Measurements from ENCODE around the gene CWC27.

CWC27 gene

GRCh38 chr5:64854855-64855254 is 86.1 kb downstream of the CWC27 start:
- no peaks in the 10 kb centered on the region for H3K36me3 ChIP-seq (ENCODE audit: control insufficient read depth in 5 of 5, insufficient read depth in 5 of 5, low read length in 5 of 5)
- no peaks in the 10 kb centered on the region for H3K4me1 ChIP-seq (ENCODE audit: control insufficient read depth in 5 of 5, insufficient read depth in 5 of 5, low read length in 5 of 5)

GRCh38 chr5:64859881-64860280 is 91.2 kb downstream of the CWC27 start:
- no peaks in the 10 kb centered on the region for H3K27me3 ChIP-seq (ENCODE audit: control insufficient read depth in 5 of 5, insufficient read depth in 4 of 5, low read length in 5 of 5)
- no peak overlapping the region for H3K27ac ChIP-seq (ENCODE audit: low read depth, low read length)
- H3K9me3 ChIP-seq (ENCODE audit: control insufficient read depth in 5 of 5, low read length in 5 of 5), result no peaks in the 10 kb centered on the region
- no peak overlapping the region for H3K9ac ChIP-seq (ENCODE audit: low read length in 5 of 5)
- H3K4me1 ChIP-seq (ENCODE audit: control insufficient read depth in 5 of 5, insufficient read depth in 5 of 5, low read length in 5 of 5), result no peaks in the 10 kb centered on the region
- no peak overlapping the region for H3K4me3 ChIP-seq (ENCODE audit: low read depth in 1 of 5, low read length in 5 of 5)
- H3K36me3 ChIP-seq (ENCODE audit: control insufficient read depth in 5 of 5, insufficient read depth in 5 of 5, low read length in 5 of 5), result no peaks in the 10 kb centered on the region

More at GRCh38 chr5:64854855-64855254, 86.1 kb downstream of the CWC27 start:
- no peaks in the 10 kb centered on the region for H3K27me3 ChIP-seq (ENCODE audit: control insufficient read depth in 5 of 5, insufficient read depth in 4 of 5, low read length in 5 of 5)
- H3K9ac ChIP-seq (ENCODE audit: low read length in 5 of 5), result no peak overlapping the region
- H3K27ac ChIP-seq (ENCODE audit: low read depth, low read length), result no peak overlapping the region
- H3K4me3 ChIP-seq (ENCODE audit: low read depth in 1 of 5, low read length in 5 of 5), result no peak overlapping the region
- no peaks in the 10 kb centered on the region for H3K9me3 ChIP-seq (ENCODE audit: control insufficient read depth in 5 of 5, low read length in 5 of 5)

GRCh38 chr5:64861281-64861680 is 92.6 kb downstream of the CWC27 start:
- Histone ChIP-seq H3K36me3 (ENCODE audit: control insufficient read depth in 5 of 5, insufficient read depth in 5 of 5, low read length in 5 of 5) (no peaks in the 10 kb centered on the region), H3K27me3 (ENCODE audit: control insufficient read depth in 5 of 5, insufficient read depth in 4 of 5, low read length in 5 of 5) (no peaks in the 10 kb centered on the region), H3K4me3 (ENCODE audit: low read depth in 1 of 5, low read length in 5 of 5) (no peak overlapping the region), H3K9me3 (ENCODE audit: control insufficient read depth in 5 of 5, low read length in 5 of 5) (no peaks in the 10 kb centered on the region), H3K27ac (ENCODE audit: low read depth, low read length) (no peak overlapping the region), H3K9ac (ENCODE audit: low read length in 5 of 5) (no peak overlapping the region), H3K4me1 (ENCODE audit: control insufficient read depth in 5 of 5, insufficient read depth in 5 of 5, low read length in 5 of 5) (no peaks in the 10 kb centered on the region)

- Histone ChIP-seq H3K36me3 (ENCODE audit: control insufficient read depth in 5 of 5, insufficient read depth in 5 of 5, low read length in 5 of 5) (no peaks in the 10 kb centered on the region), H3K9ac (ENCODE audit: low read length in 5 of 5) (no peak overlapping the region), H3K4me1 (ENCODE audit: control insufficient read depth in 5 of 5, insufficient read depth in 5 of 5, low read length in 5 of 5) (peaks cover 0 to 4% (median 0%) of the 10 kb centered on the region in 5 donors), H3K9me3 (ENCODE audit: control insufficient read depth in 5 of 5, low read length in 5 of 5) (no peaks in the 10 kb centered on the region), H3K27me3 (ENCODE audit: control insufficient read depth in 5 of 5, insufficient read depth in 4 of 5, low read length in 5 of 5) (no peaks in the 10 kb centered on the region), H3K4me3 (ENCODE audit: low read depth in 1 of 5, low read length in 5 of 5) (no peak overlapping the region), H3K27ac (ENCODE audit: low read depth, low read length) (no peak overlapping the region)
These were observed 95.4 kb downstream of the CWC27 start for GRCh38 chr5:64864171-64864570.

- H3K27ac ChIP-seq (ENCODE audit: low read depth, low read length), result no peak overlapping the region
- no peak overlapping the region for H3K4me3 ChIP-seq (ENCODE audit: low read depth in 1 of 5, low read length in 5 of 5)
- H3K4me1 ChIP-seq (ENCODE audit: control insufficient read depth in 5 of 5, insufficient read depth in 5 of 5, low read length in 5 of 5), result peaks cover 0 to 4% (median 0%) of the 10 kb centered on the region in 5 donors
- no peaks in the 10 kb centered on the region for H3K27me3 ChIP-seq (ENCODE audit: control insufficient read depth in 5 of 5, insufficient read depth in 4 of 5, low read length in 5 of 5)
- no peak overlapping the region for H3K9ac ChIP-seq (ENCODE audit: low read length in 5 of 5)
- H3K36me3 ChIP-seq (ENCODE audit: control insufficient read depth in 5 of 5, insufficient read depth in 5 of 5, low read length in 5 of 5), result no peaks in the 10 kb centered on the region
- H3K9me3 ChIP-seq (ENCODE audit: control insufficient read depth in 5 of 5, low read length in 5 of 5), result no peaks in the 10 kb centered on the region
These were observed 96.9 kb downstream of the CWC27 start for GRCh38 chr5:64865662-64866061.

- Histone ChIP-seq H3K4me1 (ENCODE audit: control insufficient read depth in 5 of 5, insufficient read depth in 5 of 5, low read length in 5 of 5) (peaks cover 0 to 6% (median 0%) of the 10 kb centered on the region in 5 donors), H3K4me3 (ENCODE audit: low read depth in 1 of 5, low read length in 5 of 5) (no peak overlapping the region), H3K27me3 (ENCODE audit: control insufficient read depth in 5 of 5, insufficient read depth in 4 of 5, low read length in 5 of 5) (no peaks in the 10 kb centered on the region), H3K36me3 (ENCODE audit: control insufficient read depth in 5 of 5, insufficient read depth in 5 of 5, low read length in 5 of 5) (no peaks in the 10 kb centered on the region), H3K27ac (ENCODE audit: low read depth, low read length) (no peak overlapping the region), H3K9ac (ENCODE audit: low read length in 5 of 5) (no peak overlapping the region), H3K9me3 (ENCODE audit: control insufficient read depth in 5 of 5, low read length in 5 of 5) (no peaks in the 10 kb centered on the region)
These were observed 100.7 kb downstream of the CWC27 start for GRCh38 chr5:64869419-64869818.

- no peak overlapping the region for H3K4me3 ChIP-seq (ENCODE audit: low read depth in 1 of 5, low read length in 5 of 5)
- no peak overlapping the region for H3K27ac ChIP-seq (ENCODE audit: low read depth, low read length)
- peaks cover 0 to 13% (median 0%) of the 10 kb centered on the region in 5 donors for H3K4me1 ChIP-seq (ENCODE audit: control insufficient read depth in 5 of 5, insufficient read depth in 5 of 5, low read length in 5 of 5)
- H3K36me3 ChIP-seq (ENCODE audit: control insufficient read depth in 5 of 5, insufficient read depth in 5 of 5, low read length in 5 of 5), result no peaks in the 10 kb centered on the region
- H3K9ac ChIP-seq (ENCODE audit: low read length in 5 of 5), result no peak overlapping the region
- H3K9me3 ChIP-seq (ENCODE audit: control insufficient read depth in 5 of 5, low read length in 5 of 5), result no peaks in the 10 kb centered on the region
- H3K27me3 ChIP-seq (ENCODE audit: control insufficient read depth in 5 of 5, insufficient read depth in 4 of 5, low read length in 5 of 5), result no peaks in the 10 kb centered on the region
These were observed 103.3 kb downstream of the CWC27 start for GRCh38 chr5:64872044-64872443.

- peaks cover 0 to 2% (median 0%) of the 10 kb centered on the region in 5 donors for H3K36me3 ChIP-seq (ENCODE audit: control insufficient read depth in 5 of 5, insufficient read depth in 5 of 5, low read length in 5 of 5)
- H3K27me3 ChIP-seq (ENCODE audit: control insufficient read depth in 5 of 5, insufficient read depth in 4 of 5, low read length in 5 of 5), result no peaks in the 10 kb centered on the region
- H3K27ac ChIP-seq (ENCODE audit: low read depth, low read length), result no peak overlapping the region
- H3K9ac ChIP-seq (ENCODE audit: low read length in 5 of 5), result no peak overlapping the region
- H3K9me3 ChIP-seq (ENCODE audit: control insufficient read depth in 5 of 5, low read length in 5 of 5), result no peaks in the 10 kb centered on the region
- H3K4me3 ChIP-seq (ENCODE audit: low read depth in 1 of 5, low read length in 5 of 5), result no peak overlapping the region
- H3K4me1 ChIP-seq (ENCODE audit: control insufficient read depth in 5 of 5, insufficient read depth in 5 of 5, low read length in 5 of 5), result peaks cover 0 to 13% (median 0%) of the 10 kb centered on the region in 5 donors
These were observed 104.7 kb downstream of the CWC27 start for GRCh38 chr5:64873441-64873840.

GRCh38 chr5:64874753-64875152 is 106.0 kb downstream of the CWC27 start:
- H3K36me3 ChIP-seq (ENCODE audit: control insufficient read depth in 5 of 5, insufficient read depth in 5 of 5, low read length in 5 of 5), result peaks cover 0 to 2% (median 0%) of the 10 kb centered on the region in 5 donors
- no peak overlapping the region for H3K9ac ChIP-seq (ENCODE audit: low read length in 5 of 5)
- H3K4me1 ChIP-seq (ENCODE audit: control insufficient read depth in 5 of 5, insufficient read depth in 5 of 5, low read length in 5 of 5), result peaks cover 0 to 13% (median 0%) of the 10 kb centered on the region in 5 donors
- H3K9me3 ChIP-seq (ENCODE audit: control insufficient read depth in 5 of 5, low read length in 5 of 5), result no peaks in the 10 kb centered on the region
- no peak overlapping the region for H3K27ac ChIP-seq (ENCODE audit: low read depth, low read length)
- H3K27me3 ChIP-seq (ENCODE audit: control insufficient read depth in 5 of 5, insufficient read depth in 4 of 5, low read length in 5 of 5), result no peaks in the 10 kb centered on the region
- H3K4me3 ChIP-seq (ENCODE audit: low read depth in 1 of 5, low read length in 5 of 5), result no peak overlapping the region

GRCh38 chr5:64876203-64876602 is 107.5 kb downstream of the CWC27 start:
- peaks cover 0 to 2% (median 0%) of the 10 kb centered on the region in 5 donors for H3K36me3 ChIP-seq (ENCODE audit: control insufficient read depth in 5 of 5, insufficient read depth in 5 of 5, low read length in 5 of 5)
- no peak overlapping the region for H3K9ac ChIP-seq (ENCODE audit: low read length in 5 of 5)
- H3K4me3 ChIP-seq (ENCODE audit: low read depth in 1 of 5, low read length in 5 of 5), result no peak overlapping the region
- H3K27me3 ChIP-seq (ENCODE audit: control insufficient read depth in 5 of 5, insufficient read depth in 4 of 5, low read length in 5 of 5), result no peaks in the 10 kb centered on the region
- no peak overlapping the region for H3K27ac ChIP-seq (ENCODE audit: low read depth, low read length)
- no peaks in the 10 kb centered on the region for H3K9me3 ChIP-seq (ENCODE audit: control insufficient read depth in 5 of 5, low read length in 5 of 5)
- peaks cover 0 to 13% (median 0%) of the 10 kb centered on the region in 5 donors for H3K4me1 ChIP-seq (ENCODE audit: control insufficient read depth in 5 of 5, insufficient read depth in 5 of 5, low read length in 5 of 5)

- Histone ChIP-seq H3K27me3 (ENCODE audit: control insufficient read depth in 5 of 5, insufficient read depth in 4 of 5, low read length in 5 of 5) (no peaks in the 10 kb centered on the region), H3K9ac (ENCODE audit: low read length in 5 of 5) (no peak overlapping the region), H3K4me3 (ENCODE audit: low read depth in 1 of 5, low read length in 5 of 5) (no peak overlapping the region), H3K4me1 (ENCODE audit: control insufficient read depth in 5 of 5, insufficient read depth in 5 of 5, low read length in 5 of 5) (no peaks in the 10 kb centered on the region), H3K9me3 (ENCODE audit: control insufficient read depth in 5 of 5, low read length in 5 of 5) (no peaks in the 10 kb centered on the region), H3K27ac (ENCODE audit: low read depth, low read length) (no peak overlapping the region), H3K36me3 (ENCODE audit: control insufficient read depth in 5 of 5, insufficient read depth in 5 of 5, low read length in 5 of 5) (peaks cover 0 to 2% (median 0%) of the 10 kb centered on the region in 5 donors)
These were observed 112.1 kb downstream of the CWC27 start for GRCh38 chr5:64880821-64881220.
